Coronary artery (tissue), 2 donors: ENCODE measurements around the gene PAAF1.

Experiments used
- DNase-seq: peaks from one replicate; pipeline ENCODE4 v3.0.0-alpha.2; 2017; ENCODE audit warnings: low spot score
- H3K27ac ChIP-seq, 2 donors: fragments of 200-600 bp; sonication (generic); one replicate each; pipeline ENCODE4 v1.5.1; 2016 to 2019
- H3K4me3 ChIP-seq: fragments of 200-600 bp; sonication (generic); 2 replicates; pipeline ENCODE4 v1.5.1; 2016; ENCODE audit warnings: mild to moderate bottlenecking, moderate library complexity
- TF ChIP-seq, protein P1 (sequence below): fragments of 200-600 bp; sonication (generic); IDR thresholded peaks from one replicate; pipeline ENCODE4 v1.5.1; 2019; ENCODE audit warnings: antibody characterized with exemption

PAAF1 gene, protein sequence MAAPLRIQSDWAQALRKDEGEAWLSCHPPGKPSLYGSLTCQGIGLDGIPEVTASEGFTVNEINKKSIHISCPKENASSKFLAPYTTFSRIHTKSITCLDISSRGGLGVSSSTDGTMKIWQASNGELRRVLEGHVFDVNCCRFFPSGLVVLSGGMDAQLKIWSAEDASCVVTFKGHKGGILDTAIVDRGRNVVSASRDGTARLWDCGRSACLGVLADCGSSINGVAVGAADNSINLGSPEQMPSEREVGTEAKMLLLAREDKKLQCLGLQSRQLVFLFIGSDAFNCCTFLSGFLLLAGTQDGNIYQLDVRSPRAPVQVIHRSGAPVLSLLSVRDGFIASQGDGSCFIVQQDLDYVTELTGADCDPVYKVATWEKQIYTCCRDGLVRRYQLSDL

GRCh38 chr11:73876424-73877310 is at the start of gene PAAF1, which contains the start of gene COA4:
TSS of gene PAAF1 (plus strand) at chr11:73876999. CDS start at chr11:73877022, 23 bp downstream.
TSS of gene COA4 (minus strand) at chr11:73876846. CDS start at chr11:73873378, 3,468 bp downstream.
- DNase-seq, result peak; percentile 94
- Histone ChIP-seq H3K27ac (peak within 1 kb of the TSS; percentile 60 to 85), H3K4me3 (peak within 1 kb of the TSS; percentile 89)
- TF ChIP-seq, protein P1, sequence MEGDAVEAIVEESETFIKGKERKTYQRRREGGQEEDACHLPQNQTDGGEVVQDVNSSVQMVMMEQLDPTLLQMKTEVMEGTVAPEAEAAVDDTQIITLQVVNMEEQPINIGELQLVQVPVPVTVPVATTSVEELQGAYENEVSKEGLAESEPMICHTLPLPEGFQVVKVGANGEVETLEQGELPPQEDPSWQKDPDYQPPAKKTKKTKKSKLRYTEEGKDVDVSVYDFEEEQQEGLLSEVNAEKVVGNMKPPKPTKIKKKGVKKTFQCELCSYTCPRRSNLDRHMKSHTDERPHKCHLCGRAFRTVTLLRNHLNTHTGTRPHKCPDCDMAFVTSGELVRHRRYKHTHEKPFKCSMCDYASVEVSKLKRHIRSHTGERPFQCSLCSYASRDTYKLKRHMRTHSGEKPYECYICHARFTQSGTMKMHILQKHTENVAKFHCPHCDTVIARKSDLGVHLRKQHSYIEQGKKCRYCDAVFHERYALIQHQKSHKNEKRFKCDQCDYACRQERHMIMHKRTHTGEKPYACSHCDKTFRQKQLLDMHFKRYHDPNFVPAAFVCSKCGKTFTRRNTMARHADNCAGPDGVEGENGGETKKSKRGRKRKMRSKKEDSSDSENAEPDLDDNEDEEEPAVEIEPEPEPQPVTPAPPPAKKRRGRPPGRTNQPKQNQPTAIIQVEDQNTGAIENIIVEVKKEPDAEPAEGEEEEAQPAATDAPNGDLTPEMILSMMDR, result no peak

DNA sequence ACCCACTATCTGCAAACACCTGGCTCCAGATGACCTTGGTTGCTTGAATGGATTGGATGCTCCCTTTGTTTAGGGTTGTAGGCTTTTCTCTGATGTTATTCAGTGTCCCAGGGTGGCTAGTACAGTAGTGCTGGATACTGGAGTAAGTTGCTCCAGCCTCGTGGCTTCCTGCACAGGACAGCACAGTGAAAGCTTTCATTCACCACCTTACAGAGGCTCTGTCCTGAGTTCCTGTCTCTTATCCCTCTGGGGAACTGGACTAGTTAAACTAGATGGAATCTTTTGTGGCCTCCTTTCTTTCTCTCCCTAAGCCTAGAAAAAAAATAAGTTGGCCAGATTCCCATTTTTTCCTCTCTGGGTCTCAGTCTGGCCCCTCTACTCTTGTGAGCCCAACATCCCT is 46.5 kb upstream of the PAAF1 start:
- TF ChIP-seq, protein P1, result no peak
- no peak overlapping the region for H3K27ac ChIP-seq

GRCh38 chr11:73833067-73833466 is 43.7 kb upstream of the PAAF1 start:
- Histone ChIP-seq H3K4me3 (no peak overlapping the region), H3K27ac (no peak overlapping the region)
- DNase-seq, result no peak
- TF ChIP-seq, protein P1, result no peak

More for the DNA sequence above, 46.5 kb upstream of the PAAF1 start:
- DNase-seq, result no peak
- no peak overlapping the region for H3K4me3 ChIP-seq

- TF ChIP-seq, protein P1, result no peak
- H3K4me3 ChIP-seq, result no peak overlapping the region
- no peak overlapping the region for H3K27ac ChIP-seq
- no peak for DNase-seq
These were observed 38.2 kb upstream of the PAAF1 start for GRCh38 chr11:73838443-73839122.

DNA sequence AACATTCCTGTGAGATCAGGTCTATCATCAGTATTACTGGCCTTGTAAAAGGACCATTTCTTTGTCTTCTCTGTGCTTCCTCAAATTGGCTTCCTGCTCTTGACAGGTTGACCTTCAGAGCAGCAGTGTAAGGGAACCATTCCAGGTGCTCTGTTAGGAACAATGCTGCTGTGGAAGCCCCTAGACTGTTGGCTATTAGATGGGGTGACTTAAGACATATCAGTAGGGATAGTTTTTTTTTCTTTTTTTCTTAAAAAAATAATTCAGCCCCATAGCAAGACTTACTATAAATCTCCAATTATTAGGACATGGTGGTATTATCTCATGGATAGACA is 37.7 kb upstream of the PAAF1 start:
- TF ChIP-seq, protein P1, result no peak
- no peak for DNase-seq
- Histone ChIP-seq H3K4me3 (no peak overlapping the region), H3K27ac (no peak overlapping the region)

- no peak overlapping the region for H3K27ac ChIP-seq
- no peak overlapping the region for H3K4me3 ChIP-seq
- TF ChIP-seq, protein P1, result no peak
- no peak for DNase-seq
These were observed 25.6 kb upstream of the PAAF1 start for GRCh38 chr11:73851046-73851764.
